Left lung (tissue), 10 donors: ENCODE results near the gene LIMCH1. TPM values are rescaled to one million over a fixed set of nuclear protein-coding genes. Genes with fewer than 3 reads are reported as not detected.

Source experiments
- ATAC-seq: fragments of 200-7000 bp; cut with Tn5 transposase; one replicate; pipeline ENCODE4 v1.9.1; 2020; ENCODE audit warnings: moderate library complexity
- DNase-seq, 4 donors: peaks; one replicate each; pipeline ENCODE4 v3.0.0-alpha.2; 2013 to 2020
- H3K27ac ChIP-seq, 2 donors: fragments of 200-600 bp; sonication (generic) in 1 of 2; one replicate each; pipeline versions ENCODE4 v1.5.0 to v1.8.0; 2020 to 2021
- H3K27me3 ChIP-seq, 2 donors: fragments of 200-600 bp; sonication (generic) in 1 of 2; one replicate each; pipeline versions ENCODE4 v1.5.0 to v1.8.0; 2020 to 2021
- H3K36me3 ChIP-seq, 2 donors: fragments of 200-600 bp; sonication (generic) in 1 of 2; one replicate each; pipeline versions ENCODE4 v1.5.0 to v1.8.0; 2020 to 2021
- H3K4me1 ChIP-seq, 2 donors: fragments of 200-600 bp; one replicate each; pipeline ENCODE4 v1.8.0; 2021
- H3K4me3 ChIP-seq, 2 donors: fragments of 200-600 bp; sonication (generic) in 1 of 2; one replicate each; pipeline versions ENCODE4 v1.5.0 to v1.8.0; 2020 to 2021; ENCODE audit warnings: mild to moderate bottlenecking in 1 of 2
- H3K9me3 ChIP-seq, 2 donors: fragments of 200-600 bp; sonication (generic) in 1 of 2; one replicate each; pipeline versions ENCODE4 v1.5.0 to v1.8.0; 2020 to 2021
- intact Hi-C, 2 donors: fragments of 100-400 bp; cut with DNase I; formaldehyde crosslinking; loops; one replicate each; pipeline versions ENCODE4 v1.11.2 to v1.14.2; 2022
- polyA plus RNA-seq, 6 donors: library from polyadenylated mRNA; unstranded; fragments of 120-200 nt; gene quantifications; one replicate each; pipeline ENCODE4 v1.2.1, GENCODE V29; 2013; ENCODE audit not compliant: insufficient read length in 6 of 6
- total RNA-seq, 2 donors: library from RNA; stranded (reverse); fragmentation: NEBNext Ultra II Directional; extraction: Animal tissue kit (Norgen Biotek cat#: 25700); gene quantifications; one replicate each; pipeline ENCODE4 v1.2.1, GENCODE V29; 2021
- TF ChIP-seq, protein P1 (sequence below), 2 donors: fragments of 200-600 bp; sonication (generic) in 1 of 2; IDR thresholded peaks; one replicate each; pipeline versions ENCODE4 v1.5.0 to v1.8.0; 2021; ENCODE audit warnings: antibody characterized with exemption in 2 of 2
- donor health status: DM: no; HTN: yes; CAD: no.
- donor health status: DM: no; HTN: no; CAD: no.

LIMCH1 gene
- total and polyA plus RNA-seq, 8 donors: 90.6 to 183 (median 113) TPM

GRCh38 chr4:41693629-41694028 lies 155.7 kb downstream of the LIMCH1 start:
- TF ChIP-seq, protein P1, sequence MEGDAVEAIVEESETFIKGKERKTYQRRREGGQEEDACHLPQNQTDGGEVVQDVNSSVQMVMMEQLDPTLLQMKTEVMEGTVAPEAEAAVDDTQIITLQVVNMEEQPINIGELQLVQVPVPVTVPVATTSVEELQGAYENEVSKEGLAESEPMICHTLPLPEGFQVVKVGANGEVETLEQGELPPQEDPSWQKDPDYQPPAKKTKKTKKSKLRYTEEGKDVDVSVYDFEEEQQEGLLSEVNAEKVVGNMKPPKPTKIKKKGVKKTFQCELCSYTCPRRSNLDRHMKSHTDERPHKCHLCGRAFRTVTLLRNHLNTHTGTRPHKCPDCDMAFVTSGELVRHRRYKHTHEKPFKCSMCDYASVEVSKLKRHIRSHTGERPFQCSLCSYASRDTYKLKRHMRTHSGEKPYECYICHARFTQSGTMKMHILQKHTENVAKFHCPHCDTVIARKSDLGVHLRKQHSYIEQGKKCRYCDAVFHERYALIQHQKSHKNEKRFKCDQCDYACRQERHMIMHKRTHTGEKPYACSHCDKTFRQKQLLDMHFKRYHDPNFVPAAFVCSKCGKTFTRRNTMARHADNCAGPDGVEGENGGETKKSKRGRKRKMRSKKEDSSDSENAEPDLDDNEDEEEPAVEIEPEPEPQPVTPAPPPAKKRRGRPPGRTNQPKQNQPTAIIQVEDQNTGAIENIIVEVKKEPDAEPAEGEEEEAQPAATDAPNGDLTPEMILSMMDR (IDR thresholded peaks at IDR 0.05): peak in 1 of 2 donors; percentile 25
- intact Hi-C loops: no loop called here
- Histone ChIP-seq H3K27ac (no peak overlapping the region), H3K4me3 (no peak overlapping the region), H3K4me1 (no peaks in the 10 kb centered on the region), H3K36me3 (peaks cover 0 to 33% of the 10 kb centered on the region in 2 donors), H3K9me3 (no peaks in the 10 kb centered on the region), H3K27me3 (no peaks in the 10 kb centered on the region)
- ATAC-seq (peak; percentile 37), DNase-seq (peak in 1 of 4 donors; percentile 22)

- no peaks in the 10 kb centered on the region for H3K4me1 ChIP-seq
- no peaks in the 10 kb centered on the region for H3K27me3 ChIP-seq
- peaks cover 0 to 16% of the 10 kb centered on the region in 2 donors for H3K36me3 ChIP-seq
- no peak for DNase-seq
- TF ChIP-seq, protein P1 (IDR thresholded peaks at IDR 0.05): no peak
- H3K27ac ChIP-seq: no peak overlapping the region
- intact Hi-C loops: no loop called here
- ATAC-seq: no peak
- no peak overlapping the region for H3K4me3 ChIP-seq
- H3K9me3 ChIP-seq: no peaks in the 10 kb centered on the region
Measured at GRCh38 chr4:41696131-41696530, 158.2 kb downstream of the LIMCH1 start.

DNA sequence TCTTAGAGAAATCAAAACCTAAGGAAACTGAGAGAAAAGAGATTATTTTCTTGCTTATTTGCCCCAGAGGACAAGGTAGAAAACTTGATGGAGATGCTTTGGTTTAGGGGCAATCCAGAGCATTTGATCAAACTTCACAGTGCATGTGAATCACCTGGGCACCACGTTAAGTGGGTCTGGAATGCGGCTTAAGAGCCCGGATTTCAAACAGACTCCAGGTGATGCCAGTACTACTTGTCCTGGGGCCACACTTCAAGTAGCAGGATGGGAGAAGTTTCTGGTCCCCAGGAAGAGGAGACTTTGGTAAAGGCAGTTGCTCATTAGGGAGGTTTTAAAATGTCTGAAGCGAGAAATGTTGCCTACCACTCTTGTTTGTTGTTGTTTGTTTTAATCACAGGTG lies 158.8 kb downstream of the LIMCH1 start:
- Histone ChIP-seq H3K9me3 (no peaks in the 10 kb centered on the region), H3K4me1 (no peaks in the 10 kb centered on the region), H3K27ac (no peak overlapping the region), H3K36me3 (peaks cover 0 to 10% of the 10 kb centered on the region in 2 donors), H3K27me3 (no peaks in the 10 kb centered on the region), H3K4me3 (no peak overlapping the region)
- ATAC-seq: peak; percentile 80
- TF ChIP-seq, protein P1 (IDR thresholded peaks at IDR 0.05): no peak
- peak in 1 of 4 donors; percentile 43 for DNase-seq
- intact Hi-C loops: no loop called here

- Histone ChIP-seq H3K27me3 (peaks cover 0 to 6% of the 10 kb centered on the region in 2 donors), H3K4me1 (no peaks in the 10 kb centered on the region), H3K4me3 (no peak overlapping the region), H3K27ac (no peak overlapping the region), H3K9me3 (no peaks in the 10 kb centered on the region), H3K36me3 (peaks cover 0 to 8% of the 10 kb centered on the region in 2 donors)
- ATAC-seq (peak; percentile 25), DNase-seq (no peak)
- TF ChIP-seq, protein P1 (IDR thresholded peaks at IDR 0.05): no peak
- intact Hi-C loops: no loop called here
Measured at GRCh38 chr4:41701983-41702382, 164.0 kb downstream of the LIMCH1 start.

DNA sequence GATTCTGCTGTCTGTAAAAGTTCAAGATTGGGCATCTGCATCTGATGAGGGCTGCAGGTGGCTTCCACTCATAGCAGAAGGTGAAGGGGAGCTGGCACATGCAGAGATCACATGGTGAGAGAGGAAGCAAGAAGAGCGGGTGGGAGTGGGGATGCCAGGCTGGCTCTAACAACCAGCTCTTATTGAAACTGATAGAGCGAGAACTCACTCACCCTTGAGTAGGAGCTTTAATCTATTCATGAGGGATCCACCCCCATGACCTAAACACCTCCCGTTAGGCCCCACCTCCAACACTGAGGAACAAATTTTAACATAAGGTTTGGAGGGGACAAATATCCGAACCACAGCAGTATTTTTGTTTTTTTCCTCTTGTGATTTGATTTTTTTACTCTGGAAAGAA lies 164.8 kb downstream of the LIMCH1 start:
- peaks cover 0 to 7% of the 10 kb centered on the region in 2 donors for H3K27me3 ChIP-seq
- H3K4me3 ChIP-seq: no peak overlapping the region
- intact Hi-C loops: no loop called here
- H3K9me3 ChIP-seq: no peaks in the 10 kb centered on the region
- no peaks in the 10 kb centered on the region for H3K4me1 ChIP-seq
- TF ChIP-seq, protein P1 (IDR thresholded peaks at IDR 0.05): no peak
- no peak for ATAC-seq
- peaks cover 0 to 5% of the 10 kb centered on the region in 2 donors for H3K36me3 ChIP-seq
- H3K27ac ChIP-seq: no peak overlapping the region
- DNase-seq: no peak
